ENCODE measurements around the gene SNTB2. TPM values are rescaled to one million over a fixed set of nuclear protein-coding genes. Genes with fewer than 3 reads are reported as not detected.
A peak's percentile ranks its signal among the peaks of the same experiment; 100 is the strongest.

SNTB2 gene
- total and polyA plus RNA-seq, 2 of the 13 experiments (the other 11 are each of a cell fraction or from before 2014, with no cell fraction given), result 11.5 to 19.2 TPM

GRCh38 chr16:69330286-69331109 lies 143.5 kb downstream of the SNTB2 start, which contains the start of gene PDF (continued):
- TF ChIP-seq TARDBP (CRISPR knock-in tag; IDR thresholded peaks at IDR 0.05) (peak; percentile 42; the same call in 1 of the 2 replicates), AGO2 (optimal IDR thresholded peaks at IDR 0.05; ENCODE audit: low read depth, low read length) (peak; percentile 99), CEBPG (CRISPR knock-in tag; IDR thresholded peaks at IDR 0.05) (peak; percentile 54), SMC3 (IDR thresholded peaks at IDR 0.05; ENCODE audit: low read length) (no peak), ZNF253 (CRISPR knock-in tag; IDR thresholded peaks at IDR 0.05; ENCODE audit: borderline replicate concordance) (no peak), SKI (IDR thresholded peaks at IDR 0.05; ENCODE audit: partially characterized antibody) (peak; percentile 77), RAD21 (CRISPR knock-in tag; IDR thresholded peaks at IDR 0.05) (no peak; the same call in none of the 2 replicates), NFYC (CRISPR knock-in tag; IDR thresholded peaks at IDR 0.05) (peak; percentile 53), REST (IDR thresholded peaks at IDR 0.05; ENCODE audit: borderline replicate concordance in 1 of 2, low read depth in 1 of 2, low read length in 2 of 2) (peak in 1 of 2 experiments; percentile 55; a peak in 1 of 4 replicates), CSRNP1 (CRISPR knock-in tag; IDR thresholded peaks at IDR 0.05) (peak; percentile 84; the same call in 1 of the 2 replicates), BCL3 (CRISPR knock-in tag; IDR thresholded peaks at IDR 0.05) (peak; percentile 73), ZKSCAN1 (IDR thresholded peaks at IDR 0.05; ENCODE audit: low read length) (no peak), WIZ (CRISPR knock-in tag; IDR thresholded peaks at IDR 0.05) (0 out of 2 replicates have a peak, but pooled peaks have one; percentile 60), FOXO1 (CRISPR knock-in tag; IDR thresholded peaks at IDR 0.05) (peak; percentile 67), ZNF20 (CRISPR knock-in tag; IDR thresholded peaks at IDR 0.05) (peak; percentile 77; the same call in 1 of the 2 replicates), CBX2 (IDR thresholded peaks at IDR 0.05; ENCODE audit: low read depth, low read length) (no peak), CBX2 (CRISPR knock-in tag; IDR thresholded peaks at IDR 0.05; ENCODE audit: low read depth) (no peak; the same call in 1 of the 2 replicates), ZNF619 (CRISPR knock-in tag; IDR thresholded peaks at IDR 0.05) (peak; percentile 89; the same call in 1 of the 2 replicates)
